ENCODE measurements around the gene SCYGR2. TPM values are rescaled to one million over a fixed set of nuclear protein-coding genes. Genes with fewer than 3 reads are reported as not detected.

SCYGR2 gene
- total RNA-seq, 1 donor from 2014 or later = not detected

- Histone ChIP-seq H3K9ac (no peak overlapping the region), H3K4me3 (no peak overlapping the region), H3K36me3 (no peaks in the 10 kb centered on the region), H3K4me2 (no peak overlapping the region), H3K27ac (no peak overlapping the region), H3F3A (ENCODE audit: low read depth) (no peaks in the 10 kb centered on the region), H2AFZ (replicated peaks) (no peak overlapping the region), H3K4me1 (no peaks in the 10 kb centered on the region), H3K9me3 (ENCODE audit: low read depth) (no peaks in the 10 kb centered on the region), H4K20me1 (ENCODE audit: low read depth) (no peaks in the 10 kb centered on the region), H3K79me2 (ENCODE audit: low read depth) (no peaks in the 10 kb centered on the region), H3K27me3 (no peaks in the 10 kb centered on the region)
- H3K27ac Mint-ChIP-seq = no peak overlapping the region
- no peak for DNase-seq (ENCODE audit: low spot score)
- H3K4me3 Mint-ChIP-seq = no peak overlapping the region
- H3K36me3 Mint-ChIP-seq = no peaks in the 10 kb centered on the region
- TF ChIP-seq EZH2 (IDR thresholded peaks at IDR 0.05) = no peak
- TF ChIP-seq CTCF (IDR thresholded peaks at IDR 0.05) = no peak
- TF ChIP-seq EZH2phosphoT487 (IDR thresholded peaks at IDR 0.05) = no peak
- peaks cover 9% of the 10 kb centered on the region for H3K9me3 Mint-ChIP-seq
- H3K4me1 Mint-ChIP-seq = no peaks in the 10 kb centered on the region
- peaks cover 4% of the 10 kb centered on the region for H3K27me3 Mint-ChIP-seq (ENCODE audit: insufficient read depth, low read depth)
Observed at GRCh38 chr2:227582369-227582768, 16.3 kb upstream of the SCYGR2 start.

GRCh38 chr2:227592694-227593387, 5.9 kb upstream of the SCYGR2 start:
- no peak for DNase-seq (ENCODE audit: low spot score)
- no peak overlapping the region for H3K4me3 ChIP-seq
- TF ChIP-seq CTCF (IDR thresholded peaks at IDR 0.05) (no peak), EZH2 (IDR thresholded peaks at IDR 0.05) (no peak), EZH2phosphoT487 (IDR thresholded peaks at IDR 0.05) (no peak)
- Mint-ChIP-seq H3K4me3 (no peak overlapping the region), H3K36me3 (no peaks in the 10 kb centered on the region), H3K9me3 (peaks cover 5% of the 10 kb centered on the region), H3K4me1 (peaks cover 2% of the 10 kb centered on the region), H3K27me3 (ENCODE audit: insufficient read depth, low read depth) (peaks cover 5% of the 10 kb centered on the region), H3K27ac (no peak overlapping the region)
- no peaks in the 10 kb centered on the region for H3K9me3 ChIP-seq (ENCODE audit: low read depth)
- H3K79me2 ChIP-seq (ENCODE audit: low read depth) = no peaks in the 10 kb centered on the region
- H3K36me3 ChIP-seq = no peaks in the 10 kb centered on the region
- no peak overlapping the region for H3K9ac ChIP-seq
- no peak overlapping the region for H2AFZ ChIP-seq (replicated peaks)
- no peaks in the 10 kb centered on the region for H3K27me3 ChIP-seq
- H3K4me2 ChIP-seq = no peak overlapping the region
- H3K27ac ChIP-seq = no peak overlapping the region
- no peaks in the 10 kb centered on the region for H3F3A ChIP-seq (ENCODE audit: low read depth)
- no peaks in the 10 kb centered on the region for H3K4me1 ChIP-seq
- no peaks in the 10 kb centered on the region for H4K20me1 ChIP-seq (ENCODE audit: low read depth)

DNA sequence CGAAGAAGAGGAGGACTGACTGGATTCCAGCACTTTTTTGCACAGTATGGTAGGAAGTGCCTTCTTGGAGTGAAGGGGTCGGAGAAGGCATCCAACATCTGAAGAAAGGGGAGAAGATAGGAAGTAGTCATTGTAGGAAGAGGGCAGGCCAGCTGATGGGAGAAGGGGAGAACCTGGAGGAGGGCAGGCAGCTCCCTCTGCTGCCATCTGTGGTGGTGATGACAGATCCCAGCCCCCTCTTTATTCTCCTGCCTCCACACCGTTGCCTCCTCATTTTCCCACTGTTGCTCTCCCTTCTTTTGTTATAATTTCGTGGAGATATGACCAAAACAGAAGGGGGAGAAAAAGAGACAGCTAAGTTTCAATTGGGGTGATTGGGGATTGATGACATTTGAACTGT, 2.9 kb upstream of the SCYGR2 start:
- H3F3A ChIP-seq (ENCODE audit: low read depth) = no peaks in the 10 kb centered on the region
- TF ChIP-seq CTCF (IDR thresholded peaks at IDR 0.05) (no peak), EZH2 (IDR thresholded peaks at IDR 0.05) (no peak), EZH2phosphoT487 (IDR thresholded peaks at IDR 0.05) (no peak)
- H3K27ac ChIP-seq = no peak overlapping the region
- no peak for DNase-seq (ENCODE audit: low spot score)
- H3K27me3 ChIP-seq = no peaks in the 10 kb centered on the region
- H3K79me2 ChIP-seq (ENCODE audit: low read depth) = no peaks in the 10 kb centered on the region
- no peak overlapping the region for H2AFZ ChIP-seq (replicated peaks)
- H3K36me3 Mint-ChIP-seq = no peaks in the 10 kb centered on the region
- H3K4me2 ChIP-seq = no peak overlapping the region
- H3K4me1 ChIP-seq = no peaks in the 10 kb centered on the region
- no peak overlapping the region for H3K4me3 ChIP-seq
- no peak overlapping the region for H3K4me3 Mint-ChIP-seq
- H4K20me1 ChIP-seq (ENCODE audit: low read depth) = no peaks in the 10 kb centered on the region
- H3K27me3 Mint-ChIP-seq (ENCODE audit: insufficient read depth, low read depth) = peaks cover 5% of the 10 kb centered on the region
- H3K4me1 Mint-ChIP-seq = peaks cover 7% of the 10 kb centered on the region
- H3K9me3 ChIP-seq (ENCODE audit: low read depth) = no peaks in the 10 kb centered on the region
- no peaks in the 10 kb centered on the region for H3K36me3 ChIP-seq
- H3K9me3 Mint-ChIP-seq = peaks cover 3% of the 10 kb centered on the region
- H3K27ac Mint-ChIP-seq = no peak overlapping the region
- H3K9ac ChIP-seq = no peak overlapping the region
